Measurements from ENCODE around the gene FARS2. TPM values are rescaled to one million over a fixed set of nuclear protein-coding genes. Genes with fewer than 3 reads are reported as not detected.

The FARS2 gene
- polyA plus RNA-seq, 1 donor from 2014 or later = 11.9 TPM

GRCh38 chr6:5637714-5638113 is 376.4 kb downstream of the FARS2 start:
- H3K27ac ChIP-seq (ENCODE audit: low read length) = no peak overlapping the region

GRCh38 chr6:5638666-5639065 is 377.4 kb downstream of the FARS2 start:
- H2AFZ ChIP-seq (ENCODE audit: low read depth, low read length) = no peak overlapping the region
- no peaks in the 10 kb centered on the region for H3K9me2 ChIP-seq (ENCODE audit: insufficient read depth, low read length)
- no peak overlapping the region for H3K4me2 ChIP-seq (ENCODE audit: low read length)
- H3F3A ChIP-seq (ENCODE audit: insufficient read depth, low read length, poor library complexity, severe bottlenecking) = no peaks in the 10 kb centered on the region
- no peak overlapping the region for H3K9ac ChIP-seq (ENCODE audit: low read length)
- no peaks in the 10 kb centered on the region for H3K36me3 ChIP-seq (ENCODE audit: insufficient read depth, low read length)
- H3K27ac ChIP-seq (ENCODE audit: low read length) = no peak overlapping the region
- H4K20me1 ChIP-seq (ENCODE audit: insufficient read depth) = no peaks in the 10 kb centered on the region
- H3K4me3 ChIP-seq (ENCODE audit: low read length) = no peak overlapping the region
- no peaks in the 10 kb centered on the region for H3K27me3 ChIP-seq (ENCODE audit: insufficient read depth, low read depth, low read length)
- H3K9me3 ChIP-seq (ENCODE audit: low read length) = no peaks in the 10 kb centered on the region
- no peaks in the 10 kb centered on the region for H3K79me2 ChIP-seq (replicated peaks; ENCODE audit: insufficient read depth, low read length)
- no peak for TF ChIP-seq MXI1 (conservative IDR thresholded peaks at IDR 0.05; ENCODE audit: poor library complexity, severe bottlenecking)
- no peak for TF ChIP-seq SMC3 (conservative IDR thresholded peaks at IDR 0.05; ENCODE audit: poor library complexity)
- no peak for TF ChIP-seq TAF1 (IDR thresholded peaks at IDR 0.05; ENCODE audit: low read depth)
- TF ChIP-seq CTCF (IDR thresholded peaks at IDR 0.05; ENCODE audit: poor library complexity, severe bottlenecking) = no peak
- TF ChIP-seq RAD21 (conservative IDR thresholded peaks at IDR 0.05) = no peak
- no peak for TF ChIP-seq REST (IDR thresholded peaks at IDR 0.05; ENCODE audit: borderline replicate concordance)
- no peak for TF ChIP-seq POLR2AphosphoS5 (IDR thresholded peaks at IDR 0.05)

More at GRCh38 chr6:5637714-5638113, 376.4 kb downstream of the FARS2 start:
- no peaks in the 10 kb centered on the region for H3K27me3 ChIP-seq (ENCODE audit: insufficient read depth, low read depth, low read length)
- H2AFZ ChIP-seq (ENCODE audit: low read depth, low read length) = no peak overlapping the region
- no peak overlapping the region for H3K4me2 ChIP-seq (ENCODE audit: low read length)
- H4K20me1 ChIP-seq (ENCODE audit: insufficient read depth) = no peaks in the 10 kb centered on the region
- no peaks in the 10 kb centered on the region for H3K9me3 ChIP-seq (ENCODE audit: low read length)
- H3K9me2 ChIP-seq (ENCODE audit: insufficient read depth, low read length) = no peaks in the 10 kb centered on the region
- no peak for TF ChIP-seq RAD21 (conservative IDR thresholded peaks at IDR 0.05)
- TF ChIP-seq REST (IDR thresholded peaks at IDR 0.05; ENCODE audit: borderline replicate concordance) = no peak
- no peak for TF ChIP-seq EP300 (conservative IDR thresholded peaks at IDR 0.05; ENCODE audit: poor library complexity, severe bottlenecking)
- no peak for TF ChIP-seq MXI1 (conservative IDR thresholded peaks at IDR 0.05; ENCODE audit: poor library complexity, severe bottlenecking)
- TF ChIP-seq POLR2AphosphoS5 (IDR thresholded peaks at IDR 0.05) = no peak
- TF ChIP-seq SMC3 (conservative IDR thresholded peaks at IDR 0.05; ENCODE audit: poor library complexity) = no peak
- no peak for TF ChIP-seq EZH2 (IDR thresholded peaks at IDR 0.05; ENCODE audit: borderline replicate concordance, insufficient read depth, low read length, poor library complexity, severe bottlenecking)
- TF ChIP-seq CTCF (IDR thresholded peaks at IDR 0.05; ENCODE audit: poor library complexity, severe bottlenecking) = no peak
- no peak for TF ChIP-seq TAF1 (IDR thresholded peaks at IDR 0.05; ENCODE audit: low read depth)
- no peaks in the 10 kb centered on the region for H3K36me3 ChIP-seq (ENCODE audit: insufficient read depth, low read length)
- no peak overlapping the region for H3K4me3 ChIP-seq (ENCODE audit: low read length)
- H3F3A ChIP-seq (ENCODE audit: insufficient read depth, low read length, poor library complexity, severe bottlenecking) = no peaks in the 10 kb centered on the region
- no peaks in the 10 kb centered on the region for H3K79me2 ChIP-seq (replicated peaks; ENCODE audit: insufficient read depth, low read length)
- H3K9ac ChIP-seq (ENCODE audit: low read length) = no peak overlapping the region
